KG1 (cell line): ENCODE results near the gene ABLIM1.

ENCODE experiments used
- DNase-seq: peaks from one replicate; lab custom pipeline; 2025; lab: John Stamatoyannopoulos, UW

The ABLIM1 gene

DNA sequence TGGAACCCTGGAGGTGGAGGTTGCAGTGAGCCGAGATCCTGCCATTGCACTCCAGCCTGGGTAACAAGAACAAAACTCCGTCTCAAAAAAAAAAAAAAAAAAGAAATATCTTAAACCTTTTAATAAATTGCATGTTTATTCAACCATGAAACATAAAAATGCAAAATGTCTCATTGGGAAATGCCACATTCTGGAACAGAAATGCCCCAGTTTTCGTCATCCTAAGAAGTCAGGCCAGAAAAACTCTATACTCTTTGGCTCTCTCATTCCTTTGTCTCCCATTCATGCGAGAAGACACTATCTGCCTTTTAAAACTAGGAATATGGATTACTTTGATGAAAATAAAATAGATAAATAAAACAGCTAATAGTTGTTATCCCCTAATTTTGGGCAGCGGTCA lies 21.5 kb upstream of the ABLIM1 start:
- no peak for DNase-seq

DNA sequence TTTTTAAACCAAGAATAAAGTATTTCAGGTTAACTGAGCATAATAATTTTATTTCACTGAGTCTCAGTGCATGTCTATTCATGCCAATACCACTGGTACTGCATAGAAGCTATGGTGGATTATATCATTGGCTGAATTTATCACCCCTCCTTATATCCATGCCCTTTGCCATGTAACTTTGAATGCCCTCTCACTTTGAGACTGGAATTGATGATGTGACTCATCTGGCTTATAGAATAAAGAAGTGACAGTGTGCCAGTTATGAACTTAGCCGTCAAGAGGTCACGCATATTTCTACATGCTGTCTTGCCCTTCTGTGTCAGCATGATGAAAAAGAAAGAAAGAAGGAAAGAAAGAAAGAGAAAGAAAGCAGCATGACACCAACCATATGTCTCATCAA lies 20.7 kb upstream of the ABLIM1 start:
- DNase-seq: no peak

DNA sequence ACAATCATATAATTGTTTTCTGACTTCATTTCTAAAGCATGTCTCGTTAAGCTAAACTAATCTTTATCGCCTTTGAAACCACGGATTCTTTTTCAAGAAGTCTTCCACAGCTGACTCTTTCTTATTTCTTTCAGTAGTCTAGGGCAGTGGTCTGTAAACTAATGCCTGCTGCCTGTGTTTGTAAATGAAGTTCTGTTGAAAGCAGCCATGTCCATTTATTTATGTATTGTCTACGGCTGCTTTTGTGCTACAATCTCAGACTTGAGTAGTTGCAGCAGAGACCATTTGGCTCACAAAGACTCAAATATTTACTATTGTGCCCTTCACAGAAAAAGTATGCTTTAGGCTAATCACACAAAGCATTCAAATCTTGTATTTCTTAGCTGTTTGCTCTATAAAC lies 20.3 kb upstream of the ABLIM1 start:
- no peak for DNase-seq

DNA sequence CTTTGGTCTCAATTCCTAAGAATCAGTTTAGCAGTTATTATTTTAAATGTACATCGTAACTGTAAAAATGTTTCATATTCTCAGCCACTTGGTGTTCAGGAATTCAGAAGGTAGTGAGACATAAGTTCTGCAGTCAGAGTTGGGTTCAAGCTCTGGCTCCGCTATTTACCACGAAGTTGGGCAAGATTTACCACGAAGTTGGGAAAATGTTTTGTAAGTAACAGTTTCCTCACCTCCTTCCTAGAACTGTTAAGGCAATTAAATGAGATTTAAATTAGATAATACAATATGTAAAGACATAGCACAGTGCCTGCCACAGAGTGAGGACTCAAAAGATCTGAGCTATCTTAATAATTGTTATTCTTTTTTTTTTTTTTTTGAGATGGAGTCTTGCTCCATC lies 16.3 kb upstream of the ABLIM1 start:
- no peak for DNase-seq

DNA sequence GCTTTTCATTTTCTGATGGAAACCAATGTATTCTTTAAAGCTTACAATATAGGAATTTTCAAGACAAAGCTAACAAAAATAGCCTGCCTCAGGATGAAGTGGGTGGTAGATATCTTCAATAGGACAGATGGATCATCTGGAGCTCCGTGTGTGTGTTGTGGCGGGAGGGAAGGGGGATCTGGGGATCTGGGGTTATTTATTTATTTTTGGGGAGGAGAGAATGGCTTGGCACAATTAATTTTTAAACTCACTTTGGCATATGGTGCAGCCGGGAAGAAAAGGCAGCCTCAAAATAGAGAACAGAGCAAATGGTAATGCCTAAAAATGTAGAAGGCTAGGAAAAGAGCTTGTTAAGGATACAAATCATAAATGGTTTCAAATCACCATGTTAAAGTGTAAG lies 11.6 kb upstream of the ABLIM1 start:
- no peak for DNase-seq

DNA sequence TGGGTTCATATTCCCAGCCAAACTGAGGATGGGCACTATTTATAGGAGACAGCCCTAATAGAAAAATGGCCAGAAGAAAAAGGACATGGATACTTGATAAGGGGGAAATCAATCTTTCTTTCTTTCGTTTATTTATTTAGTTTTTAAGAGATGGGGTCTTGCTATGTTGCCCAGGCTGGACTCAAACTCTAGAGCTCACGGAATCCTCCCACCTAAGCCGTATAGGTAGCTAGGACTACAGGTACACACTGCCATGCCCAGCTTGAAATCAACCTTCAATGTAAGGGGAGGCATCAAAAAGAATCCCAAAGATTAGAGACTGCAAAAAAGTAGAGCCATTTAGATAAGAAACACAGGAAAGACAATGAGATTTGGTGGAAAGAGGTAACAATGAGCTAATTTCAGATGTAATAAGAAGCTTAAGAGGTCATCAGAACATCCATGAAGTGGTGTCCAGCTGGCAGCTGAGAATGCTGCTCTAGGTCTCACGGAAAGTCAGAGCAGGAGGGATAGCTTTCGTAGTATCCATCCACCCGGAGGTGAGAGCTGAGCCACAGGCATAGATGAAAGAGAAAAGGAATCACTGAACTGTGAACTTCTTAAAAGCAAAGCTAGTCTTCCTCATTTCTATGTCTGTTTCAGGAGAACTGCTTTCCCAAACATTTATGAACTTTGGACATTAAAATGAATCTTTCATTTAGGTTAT lies 10.5 kb upstream of the ABLIM1 start:
- DNase-seq: no peak

DNA sequence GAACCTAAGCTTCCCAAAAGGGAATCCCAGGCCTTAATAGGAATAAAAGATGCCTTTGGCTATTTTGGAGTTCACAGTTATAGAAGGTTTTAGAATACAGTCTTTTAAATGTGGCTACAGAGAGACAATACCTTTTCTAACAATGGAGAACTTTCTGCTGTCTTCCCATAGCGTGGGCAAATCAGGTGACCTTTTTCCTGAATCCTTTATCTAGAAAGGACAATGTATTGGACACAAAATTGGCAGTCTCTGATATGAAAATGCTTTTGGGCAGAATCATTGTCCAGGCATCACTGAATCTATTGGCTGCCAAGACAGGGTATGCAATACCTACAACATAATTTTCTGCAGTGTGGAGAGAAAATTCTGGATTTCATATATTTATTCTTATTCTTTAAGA lies 7.8 kb upstream of the ABLIM1 start:
- DNase-seq: no peak

DNA sequence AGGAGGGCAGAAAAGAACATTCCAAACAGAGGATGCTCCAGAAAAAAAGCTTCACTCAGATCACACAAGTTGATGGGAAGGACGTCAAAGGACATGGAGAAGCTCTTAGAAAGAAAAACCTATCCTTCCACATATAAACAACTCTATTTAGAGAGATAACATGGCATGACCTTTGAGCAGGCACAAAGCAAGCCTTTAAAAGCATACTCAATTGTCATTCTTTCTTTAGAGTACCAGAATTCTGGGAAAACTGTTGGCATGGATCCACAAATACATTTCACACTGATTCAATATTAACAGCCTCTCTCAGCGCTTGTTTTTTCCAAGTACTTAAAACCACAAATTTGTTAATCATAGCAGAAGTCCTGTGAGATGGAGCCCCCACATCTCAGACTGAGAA lies 7.3 kb upstream of the ABLIM1 start:
- no peak for DNase-seq

DNA sequence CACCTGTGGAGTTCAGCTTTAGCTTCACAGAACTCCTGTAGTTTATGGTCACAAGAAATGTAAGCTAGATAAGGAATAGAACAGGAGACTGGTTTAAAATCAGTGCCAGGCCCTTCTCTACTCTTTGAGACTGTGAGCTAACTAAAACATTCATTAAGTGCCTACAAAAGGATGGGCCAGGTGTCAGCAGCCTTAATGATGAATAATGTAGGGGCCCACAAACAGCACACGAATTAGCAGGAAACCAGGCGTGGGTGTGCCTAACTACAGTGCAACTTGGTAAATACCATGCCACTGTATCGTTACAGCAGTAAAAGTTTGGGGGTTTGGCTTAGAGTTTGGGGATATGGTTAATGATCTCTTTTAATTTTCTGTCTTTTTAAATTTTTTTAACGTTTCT lies 6.1 kb upstream of the ABLIM1 start:
- no peak for DNase-seq

DNA sequence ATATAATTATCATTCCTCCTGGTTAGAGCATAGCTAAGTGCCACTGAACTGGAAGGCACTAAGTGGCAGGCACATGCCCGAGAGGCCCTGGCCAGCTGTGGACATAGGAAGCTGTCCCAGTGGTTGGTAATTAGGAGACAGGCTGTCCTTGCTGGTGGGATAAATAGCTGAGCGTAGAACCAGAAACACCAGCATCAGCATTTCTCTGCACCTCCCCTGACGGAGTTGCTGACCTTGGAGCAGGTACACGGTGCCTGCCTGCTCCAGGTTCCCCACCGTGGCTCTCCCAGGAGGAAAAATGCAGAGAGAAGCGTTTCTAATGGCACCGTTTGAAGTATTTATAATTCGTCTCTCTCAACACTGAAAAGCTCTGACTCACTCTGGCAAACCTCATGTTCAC lies 5.6 kb upstream of the ABLIM1 start:
- no peak for DNase-seq

DNA sequence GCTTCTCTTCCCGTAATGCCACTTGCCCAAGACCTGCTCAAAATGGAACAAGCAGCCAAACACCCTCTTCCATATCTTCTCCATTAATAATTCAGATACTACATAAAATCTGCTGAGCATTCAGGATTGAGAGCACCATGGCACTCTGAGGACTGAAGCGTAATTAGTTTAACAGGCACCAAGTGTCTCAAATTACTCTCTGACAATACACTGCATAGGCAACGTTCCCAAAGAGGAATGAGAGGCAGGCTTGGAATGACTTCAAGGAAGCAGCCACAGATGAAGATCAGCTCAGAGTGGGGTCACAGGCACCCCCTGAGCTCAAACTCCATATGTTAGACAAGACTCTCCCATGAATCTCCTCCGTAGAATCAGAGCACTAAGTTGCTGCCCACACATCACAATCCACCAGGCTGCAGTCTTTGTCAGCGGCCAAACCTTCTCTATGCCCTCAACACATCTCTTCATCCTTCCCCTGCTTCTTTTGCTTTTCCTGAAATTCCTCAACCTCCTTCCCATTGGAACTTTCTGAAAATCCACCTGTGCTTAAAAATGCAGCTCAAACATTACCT lies 4.7 kb upstream of the ABLIM1 start:
- DNase-seq: no peak

DNA sequence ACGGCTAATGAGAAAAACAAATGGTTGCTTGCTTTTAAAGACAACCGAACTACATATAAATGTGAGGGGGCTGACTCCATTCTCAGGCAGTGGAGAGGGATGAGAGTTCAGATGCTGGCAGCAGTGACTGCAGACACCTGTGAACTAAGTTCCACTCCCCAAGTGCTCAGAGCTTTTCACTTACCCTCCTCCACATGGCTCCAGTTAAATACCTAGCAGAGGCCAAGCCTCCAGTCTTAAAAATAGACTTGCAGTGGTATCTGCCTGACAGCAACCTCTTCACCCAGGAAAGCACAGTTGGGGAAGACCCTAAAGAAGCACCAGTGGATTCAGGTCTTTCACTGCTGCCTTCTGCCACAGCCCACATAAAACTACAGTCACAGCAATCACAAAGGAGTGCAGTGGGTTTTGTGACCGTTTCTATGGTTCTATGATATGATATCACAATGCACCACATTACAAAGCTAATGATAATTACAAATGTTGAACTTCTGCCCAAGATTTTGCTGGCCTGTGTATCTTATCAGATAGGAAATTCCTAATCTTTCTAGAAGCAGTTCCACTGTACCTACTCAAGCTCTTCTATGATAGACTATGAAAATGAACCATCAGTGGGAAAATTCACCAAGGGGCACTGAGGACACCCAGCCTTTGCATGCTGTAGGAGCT lies 3.3 kb upstream of the ABLIM1 start:
- DNase-seq: no peak

DNA sequence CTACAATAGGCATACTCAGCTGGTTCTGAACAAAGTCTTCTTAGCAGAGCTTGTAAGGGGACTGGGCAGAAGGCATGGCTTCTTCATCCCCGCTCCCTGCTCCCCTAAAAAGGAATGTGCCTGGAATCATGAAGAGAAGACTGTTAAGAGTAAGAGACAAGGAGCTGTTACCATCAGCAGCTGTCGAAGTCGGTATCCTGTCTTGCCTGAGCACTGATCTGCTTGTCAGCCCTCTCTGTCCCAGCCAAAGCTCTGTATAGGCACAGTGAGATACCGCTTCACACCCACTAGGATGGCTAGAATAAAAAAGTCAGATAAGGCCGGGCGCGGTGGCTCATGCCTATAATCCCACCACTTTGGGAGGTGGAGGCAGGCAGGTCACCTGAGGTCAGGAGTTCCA lies 2.4 kb downstream of the ABLIM1 start:
- DNase-seq: no peak

DNA sequence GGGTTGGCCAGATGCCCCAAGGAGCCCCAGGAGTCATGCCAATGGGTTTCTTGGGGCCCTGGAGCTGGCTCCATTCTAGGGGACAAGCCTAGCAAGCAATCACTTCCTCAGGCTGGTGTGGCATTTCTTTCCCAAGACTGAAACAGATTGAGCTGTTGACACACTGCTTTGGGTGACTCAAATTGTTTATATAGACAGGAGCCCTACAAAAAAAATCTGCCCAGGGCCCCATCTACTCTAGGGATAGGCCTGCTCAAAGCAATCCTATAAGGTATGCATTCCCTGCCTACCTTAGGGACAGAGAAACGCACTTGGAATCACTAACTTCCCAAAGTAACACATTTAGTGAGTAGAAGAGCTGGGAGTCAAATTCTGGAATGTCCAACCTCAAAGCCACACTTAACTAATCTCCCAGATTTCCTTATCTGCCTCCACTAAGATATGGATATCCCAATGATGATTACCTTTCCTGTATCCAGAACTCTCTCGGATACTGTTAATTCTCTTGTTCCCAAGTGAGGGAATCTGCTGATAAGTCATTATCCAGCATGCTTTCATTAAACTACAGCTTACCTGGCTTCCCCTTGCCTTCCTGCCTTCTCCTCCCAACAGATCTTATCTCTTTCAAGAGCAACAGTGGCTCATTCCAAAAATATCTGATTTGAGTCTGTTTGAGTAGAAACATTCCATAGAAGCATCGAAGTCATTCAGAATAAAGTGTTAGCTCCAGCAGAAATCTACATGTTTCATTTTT lies 3.1 kb downstream of the ABLIM1 start:
- no peak for DNase-seq

DNA sequence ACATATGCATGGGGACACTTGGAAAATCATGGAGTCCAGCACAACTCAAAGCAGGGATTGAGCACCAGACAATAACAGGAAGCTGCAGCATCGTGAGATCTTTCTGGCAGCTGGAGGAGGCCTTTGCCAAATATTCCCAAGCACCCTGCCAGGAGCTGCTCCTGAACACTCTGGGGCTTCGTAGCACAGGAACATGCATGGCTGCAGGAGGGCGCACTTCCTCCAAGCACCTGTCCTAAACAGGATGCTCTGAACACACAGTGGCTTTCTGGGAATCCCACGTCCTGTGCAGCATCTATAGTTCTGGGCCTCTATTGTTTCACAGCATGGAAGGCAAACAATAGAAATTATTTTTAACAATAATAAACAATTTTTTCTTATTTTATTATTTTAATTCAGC lies 4.1 kb downstream of the ABLIM1 start:
- no peak for DNase-seq

DNA sequence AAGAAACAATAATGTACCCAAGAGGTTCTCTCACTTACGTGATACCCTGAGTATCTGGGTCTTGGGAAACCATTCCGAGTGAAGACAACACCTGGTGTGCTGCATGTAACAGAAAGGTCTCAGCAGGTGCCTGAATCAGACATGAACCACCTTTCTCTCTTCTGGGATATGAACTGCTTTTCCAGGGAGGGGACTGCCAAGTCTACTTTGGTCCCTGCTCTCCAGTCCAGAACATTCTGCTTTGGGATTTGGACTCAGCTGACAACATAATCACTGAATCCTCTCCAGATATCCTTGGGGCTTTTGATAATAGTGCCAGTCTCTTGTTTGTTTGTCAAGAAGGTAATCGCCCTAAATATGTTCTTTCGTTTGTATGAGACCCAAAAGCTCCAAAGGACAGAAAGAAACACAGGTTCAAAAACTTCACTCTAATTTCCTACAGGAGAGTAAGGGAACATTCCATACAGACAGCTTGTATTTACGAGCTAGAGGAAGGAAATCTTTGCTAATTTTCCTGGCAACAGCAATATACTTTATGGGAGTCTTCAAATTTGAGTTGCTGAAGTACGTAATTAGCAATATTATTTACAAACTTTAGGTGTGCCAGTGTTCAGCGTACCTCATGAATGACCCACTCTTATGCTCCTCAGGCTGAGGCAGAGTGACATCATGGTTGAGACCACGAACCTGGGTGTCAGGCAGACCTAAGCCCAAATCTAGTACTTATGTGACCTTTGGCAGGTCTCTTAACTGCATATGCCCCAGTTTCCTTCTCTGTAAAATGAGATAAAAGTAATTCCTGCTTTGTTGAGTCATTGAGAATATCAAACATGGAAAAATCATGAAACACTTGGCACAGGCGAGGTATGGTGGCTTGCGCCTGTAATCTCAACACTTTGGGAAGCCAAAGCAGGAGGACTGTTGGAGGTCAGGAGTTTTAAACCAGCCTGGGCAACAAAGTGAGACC lies 5.4 kb downstream of the ABLIM1 start:
- DNase-seq: no peak

DNA sequence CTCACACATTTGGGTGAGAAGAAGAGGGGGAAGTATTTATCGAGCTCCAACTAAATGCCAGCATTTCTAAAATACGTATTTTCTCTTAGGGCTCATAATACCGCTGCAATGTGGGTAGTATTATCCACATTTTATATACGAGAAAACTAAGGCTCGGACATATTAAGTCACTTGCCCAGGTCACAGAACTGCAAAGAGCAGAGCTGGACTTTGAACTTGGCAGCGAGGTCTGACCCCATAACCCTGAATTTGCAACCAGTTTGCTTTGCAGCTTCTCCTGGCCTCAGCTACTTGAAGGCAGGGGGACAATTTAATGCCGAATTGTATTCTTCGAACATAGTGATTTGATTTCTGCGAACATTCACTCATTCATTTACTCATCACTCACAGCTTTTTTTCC lies 7.2 kb downstream of the ABLIM1 start:
- DNase-seq: no peak

DNA sequence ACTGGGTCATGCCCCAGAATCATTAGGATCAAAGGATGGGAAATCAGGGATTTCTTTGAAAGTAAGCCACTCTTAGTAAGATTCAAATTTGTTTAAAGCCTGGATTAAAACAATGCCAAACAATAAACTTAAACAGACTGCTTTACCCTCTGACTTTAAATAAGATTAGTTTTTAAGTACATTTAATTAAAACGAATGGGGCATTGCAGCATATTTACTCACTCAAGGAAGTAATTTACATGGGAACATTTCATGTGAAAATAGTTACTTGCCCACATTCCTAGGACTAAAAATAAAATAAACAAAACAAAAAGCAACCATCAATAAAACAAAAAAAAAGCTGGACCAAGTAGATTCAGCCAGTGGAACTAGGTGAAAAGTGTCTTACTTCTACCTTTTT lies 7.8 kb downstream of the ABLIM1 start:
- no peak for DNase-seq

DNA sequence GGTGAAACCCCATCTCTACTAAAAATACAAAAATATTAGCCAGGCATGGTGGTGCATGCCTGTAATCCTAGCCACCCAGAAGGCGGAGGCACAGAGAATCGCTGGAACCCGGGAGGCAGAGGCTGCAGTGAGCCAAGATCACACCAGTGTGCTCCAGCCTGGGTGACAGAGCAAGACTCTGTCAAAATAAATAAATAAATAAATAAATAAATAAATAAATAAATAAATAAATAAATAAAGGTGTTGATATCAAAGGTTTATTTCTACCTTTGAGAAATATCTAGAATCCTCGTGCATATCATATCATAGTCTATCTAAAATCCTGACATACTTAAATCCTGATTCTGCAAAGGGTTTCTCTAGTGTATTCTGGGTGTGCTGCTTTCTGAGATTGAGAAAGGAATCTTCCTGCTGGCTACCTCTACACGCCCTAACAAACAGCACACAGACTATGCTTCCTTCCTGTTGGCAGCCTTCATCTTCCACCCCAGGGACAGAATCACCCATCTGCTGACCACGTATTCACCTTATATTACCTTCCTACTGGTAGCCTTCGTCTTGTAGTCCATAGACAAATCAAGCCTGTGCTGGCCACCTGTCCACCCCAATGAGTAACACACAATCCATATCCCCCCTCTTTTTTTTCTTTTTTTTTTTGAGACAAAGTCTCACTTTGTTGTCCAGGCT lies 8.7 kb downstream of the ABLIM1 start:
- no peak for DNase-seq

DNA sequence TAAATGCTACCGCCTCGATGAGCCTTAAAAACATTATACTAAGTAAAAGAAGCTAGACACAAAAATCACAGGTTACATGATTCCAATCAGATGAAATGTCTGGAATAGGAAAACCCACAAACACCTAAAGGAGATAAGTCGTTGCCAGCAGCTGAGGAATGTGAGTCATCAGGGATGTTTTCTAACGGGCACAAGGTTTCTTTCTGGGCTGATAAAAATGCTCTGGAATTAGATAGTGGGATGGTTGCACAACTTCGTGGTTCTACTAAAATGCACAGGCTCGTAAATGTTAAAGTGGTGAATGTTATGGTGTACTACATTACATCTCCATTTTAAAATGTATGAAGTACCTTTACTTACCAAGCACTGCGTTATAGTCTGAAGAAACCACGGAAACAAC lies 9.7 kb downstream of the ABLIM1 start:
- no peak for DNase-seq

DNA sequence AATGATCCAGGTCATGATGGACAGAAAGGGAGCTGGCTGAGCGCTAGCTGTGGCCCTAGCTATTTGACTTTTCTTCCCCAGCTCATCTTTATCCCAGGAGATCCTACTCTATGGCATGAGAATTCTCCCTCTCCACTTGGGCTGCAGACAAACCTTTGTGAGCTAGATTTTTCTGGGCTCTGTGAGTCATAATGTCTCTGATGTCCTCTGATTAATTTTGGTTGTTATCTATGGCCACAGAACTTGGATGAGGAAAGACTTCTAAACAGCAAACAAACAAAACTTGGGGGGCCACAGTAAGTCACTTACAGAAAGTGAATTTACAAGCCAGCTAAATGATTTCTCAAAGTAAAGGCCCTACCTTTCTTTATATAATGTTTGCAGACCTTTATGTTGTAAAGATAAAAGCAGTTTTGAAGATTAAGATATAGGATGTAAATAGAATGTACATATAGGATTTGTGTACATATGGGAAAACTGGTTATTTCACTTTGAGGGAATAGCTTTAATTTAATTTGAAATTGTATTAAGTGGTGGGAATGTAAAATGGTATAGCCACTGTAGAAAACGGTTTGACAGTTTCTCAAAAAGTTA lies 10.4 kb downstream of the ABLIM1 start:
- DNase-seq: no peak
